K562 (cell line): ENCODE data around the gene SDHC. TPM values are rescaled to one million over a fixed set of nuclear protein-coding genes. Genes with fewer than 3 reads are reported as not detected.

ENCODE experiments used
- ARHGAP35 ChIP-seq: fragments of 450-650 bp; IDR thresholded peaks from 2 replicates; pipeline ENCODE4 v1.6.1; 2018; ENCODE audit not compliant: partially characterized antibody
- CC2D1A ChIP-seq: fragments of 450-650 bp; IDR thresholded peaks from 2 replicates; pipeline ENCODE4 v1.6.1; 2017; ENCODE audit warnings: mild to moderate bottlenecking
- HLTF ChIP-seq: fragments of 450-650 bp; IDR thresholded peaks from 2 replicates; pipeline ENCODE4 v1.6.1; 2016
- MAFF ChIP-seq: IDR thresholded peaks from 2 replicates; pipeline ENCODE4 v1.6.1; 2012; ENCODE audit warnings: low read length, improper control_type of control experiment
- MYBL2 ChIP-seq, 2 experiments: fragments of 450-650 bp in 1 of 2; sonication (generic) in 1 of 2; formaldehyde crosslinking in 1 of 2; IDR thresholded peaks; 2 replicates each; pipeline versions ENCODE4 v1.6.1 to v1.8.1; 2017 to 2022; ENCODE audit warnings: borderline replicate concordance in 1 of 2, inconsistent platforms in 1 of 2, low read depth in 1 of 2, mild to moderate bottlenecking in 1 of 2, missing genetic modification reagents in 1 of 2, moderate library complexity in 1 of 2
- NCOA2 ChIP-seq, 2 experiments: fragments of 450-650 bp; IDR thresholded peaks; 2 replicates each; pipeline ENCODE4 v1.6.1; 2018; ENCODE audit warnings: mild to moderate bottlenecking in 2 of 2, moderate library complexity in 1 of 2; ENCODE audit not compliant: partially characterized antibody in 2 of 2
- NCOA6 ChIP-seq: fragments of 450-650 bp; IDR thresholded peaks from 2 replicates; pipeline ENCODE4 v1.6.1; 2017; ENCODE audit warnings: mild to moderate bottlenecking
- RBM22 ChIP-seq: fragments of 200-400 bp; formaldehyde crosslinking; IDR thresholded peaks from 2 replicates; pipeline ENCODE4 v1.6.1; 2018; ENCODE audit warnings: low read length, low read depth; ENCODE audit not compliant: poor library complexity, severe bottlenecking
- STAT5A ChIP-seq: IDR thresholded peaks from 2 replicates; pipeline ENCODE4 v1.6.1; 2012; ENCODE audit warnings: low read length, inconsistent platforms, borderline replicate concordance
- ZFP30 ChIP-seq: fragments of 250-450 bp; sonication (Bioruptor Pico); IDR thresholded peaks from 2 replicates; pipeline ENCODE4 v1.8.0; 2022; ENCODE audit warnings: moderate library complexity, mild to moderate bottlenecking, inconsistent platforms, borderline replicate concordance
- ZNF175 ChIP-seq: fragments of 200-800 bp; sonication (Bioruptor generic); IDR thresholded peaks from 2 replicates; pipeline ENCODE4 v1.6.1; 2016; ENCODE audit warnings: low read depth, mild to moderate bottlenecking, missing genetic modification characterization, missing compliant biosample characterization
- ZNF316 ChIP-seq: fragments of 450-650 bp; IDR thresholded peaks from 2 replicates; pipeline ENCODE4 v1.6.1; 2016
- ZNF41 ChIP-seq: fragments of 250-450 bp; sonication (Bioruptor Pico); conservative IDR thresholded peaks from 2 replicates; pipeline ENCODE4 v1.4.0; 2020; ENCODE audit warnings: mild to moderate bottlenecking
- polyA plus RNA-seq, 8 experiments: library from polyadenylated mRNA; depleted of rRNA in 4 of 8; stranded (reverse) in 5 of 8; unstranded in 3 of 8; fragments of >200 nt; fragmentation: Nextera tagmentation in 2 of 8; fragmentation: Illumina TruSeq in 1 of 8; extraction: Ambion mirVana in 2 of 8; extraction: Trizol in 1 of 8; gene quantifications; 2 replicates each; pipeline versions ENCODE4 v1.2.1 to v1.2.3, GENCODE V29; 2011 to 2014; ENCODE audit warnings: inconsistent platforms in 1 of 8, missing spikeins in 1 of 8
- total RNA-seq, 7 experiments: library from RNA; depleted of rRNA in 6 of 7; stranded (reverse); fragments of >200 nt in 6 of 7; fragmentation: Illumina TruSeq in 2 of 7; extraction: Trizol in 2 of 7; gene quantifications; 2 replicates each; pipeline versions ENCODE4 v1.2.1 to v1.2.3, GENCODE V29; 2011 to 2021; ENCODE audit warnings: low replicate concordance in 1 of 7
- TF ChIP-seq, protein P1 (sequence below): fragments of 250-450 bp; sonication (Bioruptor Pico); IDR thresholded peaks from 2 replicates; pipeline ENCODE4 v1.8.0; 2021; ENCODE audit warnings: borderline replicate concordance, mild to moderate bottlenecking, moderate library complexity; ENCODE audit not compliant: poor library complexity, severe bottlenecking
- TF ChIP-seq, protein P2 (sequence below): sonication (generic); formaldehyde crosslinking; IDR thresholded peaks from 2 replicates; pipeline ENCODE4 v1.8.0; 2023; ENCODE audit warnings: missing genetic modification reagents, mild to moderate bottlenecking, borderline replicate concordance
- TF ChIP-seq, protein P3 (sequence below): sonication (generic); formaldehyde crosslinking; IDR thresholded peaks from 2 replicates; pipeline ENCODE4 v1.8.0; 2022; ENCODE audit warnings: missing genetic modification reagents, mild to moderate bottlenecking, borderline replicate concordance
- TF ChIP-seq, protein P4 (sequence below), 3 experiments: fragments of 200-800 bp in 1 of 3; sonication (Bioruptor generic) in 1 of 3; sonication (generic) in 1 of 3; formaldehyde crosslinking in 1 of 3; IDR thresholded peaks; 2 replicates each; pipeline versions ENCODE4 v1.6.1 to v1.8.0; 2016 to 2022; ENCODE audit warnings: mild to moderate bottlenecking in 2 of 3, missing compliant biosample characterization in 2 of 3, missing genetic modification characterization in 2 of 3, missing genetic modification reagents in 1 of 3

Gene SDHC
- total and polyA plus RNA-seq, 9 of the 15 experiments (the other 6 are each of a cell fraction or from before 2014, with no cell fraction given), result 7.7 to 309 (median 174) TPM

DNA sequence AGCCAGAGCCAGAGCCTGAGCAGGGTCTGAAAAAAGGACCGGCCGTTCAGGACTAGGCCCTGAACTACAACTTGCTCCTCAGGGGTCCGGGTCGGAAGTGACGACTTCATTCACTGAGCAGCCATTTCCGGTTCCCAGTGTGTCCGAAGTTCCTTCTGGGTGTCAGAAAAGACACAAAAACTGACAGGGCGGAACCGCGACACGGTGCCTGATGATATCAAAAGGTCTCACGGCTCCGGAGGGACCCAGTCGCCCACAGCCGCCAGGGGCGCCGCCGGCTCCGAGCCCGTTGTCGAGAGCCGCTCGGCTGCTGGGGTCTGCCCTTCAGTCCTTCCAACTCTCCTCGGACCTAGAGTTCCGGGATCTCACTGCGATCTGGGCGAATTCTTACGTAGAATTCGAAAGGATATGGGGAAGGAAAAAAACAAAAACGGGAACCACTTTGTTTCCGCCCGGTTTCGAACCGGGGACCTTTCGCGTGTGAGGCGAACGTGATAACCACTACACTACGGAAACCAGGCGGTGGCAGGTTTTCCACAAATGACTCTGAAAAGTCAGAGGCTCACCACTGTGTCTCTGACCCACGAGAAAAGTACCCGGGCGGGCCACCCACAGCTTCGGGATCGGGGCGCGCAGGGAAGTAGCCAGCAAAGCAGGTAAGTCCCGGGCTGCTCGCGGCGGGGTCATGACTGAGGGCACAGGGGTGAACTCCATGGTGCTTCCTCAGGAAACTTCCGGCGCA lies 85.2 kb downstream of the SDHC start (continued):
- 0 out of 2 replicates have a peak, but pooled peaks have one; percentile 30 for TF ChIP-seq ZNF41 (CRISPR knock-in tag)
- TF ChIP-seq RBM22, result peak; percentile 69
- no peak for TF ChIP-seq NCOA2 (IDR thresholded peaks at IDR 0.05; ENCODE audit: partially characterized antibody in 2 of 2)
- 0 out of 2 replicates have a peak, but pooled peaks have one; percentile 21 for TF ChIP-seq ZNF175
- no peak for TF ChIP-seq ARHGAP35
- TF ChIP-seq, protein P1, sequence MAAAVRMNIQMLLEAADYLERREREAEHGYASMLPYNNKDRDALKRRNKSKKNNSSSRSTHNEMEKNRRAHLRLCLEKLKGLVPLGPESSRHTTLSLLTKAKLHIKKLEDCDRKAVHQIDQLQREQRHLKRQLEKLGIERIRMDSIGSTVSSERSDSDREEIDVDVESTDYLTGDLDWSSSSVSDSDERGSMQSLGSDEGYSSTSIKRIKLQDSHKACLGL, result no peak
- no peak for TF ChIP-seq ZNF316
- TF ChIP-seq CC2D1A, result peak; percentile 87; the same call in 1 of the 2 replicates
- TF ChIP-seq, protein P2, sequence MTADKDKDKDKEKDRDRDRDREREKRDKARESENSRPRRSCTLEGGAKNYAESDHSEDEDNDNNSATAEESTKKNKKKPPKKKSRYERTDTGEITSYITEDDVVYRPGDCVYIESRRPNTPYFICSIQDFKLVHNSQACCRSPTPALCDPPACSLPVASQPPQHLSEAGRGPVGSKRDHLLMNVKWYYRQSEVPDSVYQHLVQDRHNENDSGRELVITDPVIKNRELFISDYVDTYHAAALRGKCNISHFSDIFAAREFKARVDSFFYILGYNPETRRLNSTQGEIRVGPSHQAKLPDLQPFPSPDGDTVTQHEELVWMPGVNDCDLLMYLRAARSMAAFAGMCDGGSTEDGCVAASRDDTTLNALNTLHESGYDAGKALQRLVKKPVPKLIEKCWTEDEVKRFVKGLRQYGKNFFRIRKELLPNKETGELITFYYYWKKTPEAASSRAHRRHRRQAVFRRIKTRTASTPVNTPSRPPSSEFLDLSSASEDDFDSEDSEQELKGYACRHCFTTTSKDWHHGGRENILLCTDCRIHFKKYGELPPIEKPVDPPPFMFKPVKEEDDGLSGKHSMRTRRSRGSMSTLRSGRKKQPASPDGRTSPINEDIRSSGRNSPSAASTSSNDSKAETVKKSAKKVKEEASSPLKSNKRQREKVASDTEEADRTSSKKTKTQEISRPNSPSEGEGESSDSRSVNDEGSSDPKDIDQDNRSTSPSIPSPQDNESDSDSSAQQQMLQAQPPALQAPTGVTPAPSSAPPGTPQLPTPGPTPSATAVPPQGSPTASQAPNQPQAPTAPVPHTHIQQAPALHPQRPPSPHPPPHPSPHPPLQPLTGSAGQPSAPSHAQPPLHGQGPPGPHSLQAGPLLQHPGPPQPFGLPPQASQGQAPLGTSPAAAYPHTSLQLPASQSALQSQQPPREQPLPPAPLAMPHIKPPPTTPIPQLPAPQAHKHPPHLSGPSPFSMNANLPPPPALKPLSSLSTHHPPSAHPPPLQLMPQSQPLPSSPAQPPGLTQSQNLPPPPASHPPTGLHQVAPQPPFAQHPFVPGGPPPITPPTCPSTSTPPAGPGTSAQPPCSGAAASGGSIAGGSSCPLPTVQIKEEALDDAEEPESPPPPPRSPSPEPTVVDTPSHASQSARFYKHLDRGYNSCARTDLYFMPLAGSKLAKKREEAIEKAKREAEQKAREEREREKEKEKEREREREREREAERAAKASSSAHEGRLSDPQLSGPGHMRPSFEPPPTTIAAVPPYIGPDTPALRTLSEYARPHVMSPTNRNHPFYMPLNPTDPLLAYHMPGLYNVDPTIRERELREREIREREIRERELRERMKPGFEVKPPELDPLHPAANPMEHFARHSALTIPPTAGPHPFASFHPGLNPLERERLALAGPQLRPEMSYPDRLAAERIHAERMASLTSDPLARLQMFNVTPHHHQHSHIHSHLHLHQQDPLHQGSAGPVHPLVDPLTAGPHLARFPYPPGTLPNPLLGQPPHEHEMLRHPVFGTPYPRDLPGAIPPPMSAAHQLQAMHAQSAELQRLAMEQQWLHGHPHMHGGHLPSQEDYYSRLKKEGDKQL (CRISPR knock-in tag), result no peak
- TF ChIP-seq HLTF, result peak; percentile 90
- TF ChIP-seq, protein P3, sequence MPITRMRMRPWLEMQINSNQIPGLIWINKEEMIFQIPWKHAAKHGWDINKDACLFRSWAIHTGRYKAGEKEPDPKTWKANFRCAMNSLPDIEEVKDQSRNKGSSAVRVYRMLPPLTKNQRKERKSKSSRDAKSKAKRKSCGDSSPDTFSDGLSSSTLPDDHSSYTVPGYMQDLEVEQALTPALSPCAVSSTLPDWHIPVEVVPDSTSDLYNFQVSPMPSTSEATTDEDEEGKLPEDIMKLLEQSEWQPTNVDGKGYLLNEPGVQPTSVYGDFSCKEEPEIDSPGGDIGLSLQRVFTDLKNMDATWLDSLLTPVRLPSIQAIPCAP, result 0 out of 2 replicates have a peak, but pooled peaks have one; percentile 58
- TF ChIP-seq NCOA6, result no peak; the same call in 1 of the 2 replicates
- TF ChIP-seq MAFF, result no peak
- no peak for TF ChIP-seq ZFP30 (CRISPR knock-in tag)
- peak; percentile 21; the same call in 1 of the 2 replicates for TF ChIP-seq STAT5A
- TF ChIP-seq, protein P4, sequence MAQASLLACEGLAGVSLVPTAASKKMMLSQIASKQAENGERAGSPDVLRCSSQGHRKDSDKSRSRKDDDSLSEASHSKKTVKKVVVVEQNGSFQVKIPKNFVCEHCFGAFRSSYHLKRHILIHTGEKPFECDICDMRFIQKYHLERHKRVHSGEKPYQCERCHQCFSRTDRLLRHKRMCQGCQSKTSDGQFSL (CRISPR knock-in tag; IDR thresholded peaks at IDR 0.05), result peak; percentile 47; the same call in 1 of the 2 replicates
- TF ChIP-seq, protein P4 (tag; IDR thresholded peaks at IDR 0.05), result no peak
- TF ChIP-seq MYBL2 (IDR thresholded peaks at IDR 0.05; ENCODE audit: low read depth), result no peak; the same call in 1 of the 2 replicates
- no peak for TF ChIP-seq MYBL2 (CRISPR knock-in tag; IDR thresholded peaks at IDR 0.05; ENCODE audit: borderline replicate concordance)
